HG03175 (cell line): ENCODE data around the gene FBXL16.

Experiments used
- ATAC-seq: cut with Tn5 transposase; IDR thresholded peaks from one replicate; pipeline ENCODE4 v1.9.1; 2021; ENCODE audit warnings: mild to moderate bottlenecking, moderate library complexity; ENCODE audit not compliant: unreplicated experiment

FBXL16 gene

GRCh38 chr16:645852-646678 lies 59.5 kb downstream of the FBXL16 start:
- no peak for ATAC-seq

- ATAC-seq, result no peak
Measured at GRCh38 chr16:644556-644955, 61.0 kb downstream of the FBXL16 start.

GRCh38 chr16:643050-643368 lies 62.6 kb downstream of the FBXL16 start:
- ATAC-seq, result no peak
